HG03139 (cell line): ENCODE results near the gene SLC22A2.
"Not testable (repeated sequence)": the region's sequence is repeated elsewhere in the genome, so short reads cannot be mapped to it uniquely, and the experiment has no call there.

Experiments
- ATAC-seq: cut with Tn5 transposase; IDR thresholded peaks from one replicate; pipeline ENCODE4 v1.9.1; 2021; ENCODE audit not compliant: unreplicated experiment

SLC22A2 gene

DNA sequence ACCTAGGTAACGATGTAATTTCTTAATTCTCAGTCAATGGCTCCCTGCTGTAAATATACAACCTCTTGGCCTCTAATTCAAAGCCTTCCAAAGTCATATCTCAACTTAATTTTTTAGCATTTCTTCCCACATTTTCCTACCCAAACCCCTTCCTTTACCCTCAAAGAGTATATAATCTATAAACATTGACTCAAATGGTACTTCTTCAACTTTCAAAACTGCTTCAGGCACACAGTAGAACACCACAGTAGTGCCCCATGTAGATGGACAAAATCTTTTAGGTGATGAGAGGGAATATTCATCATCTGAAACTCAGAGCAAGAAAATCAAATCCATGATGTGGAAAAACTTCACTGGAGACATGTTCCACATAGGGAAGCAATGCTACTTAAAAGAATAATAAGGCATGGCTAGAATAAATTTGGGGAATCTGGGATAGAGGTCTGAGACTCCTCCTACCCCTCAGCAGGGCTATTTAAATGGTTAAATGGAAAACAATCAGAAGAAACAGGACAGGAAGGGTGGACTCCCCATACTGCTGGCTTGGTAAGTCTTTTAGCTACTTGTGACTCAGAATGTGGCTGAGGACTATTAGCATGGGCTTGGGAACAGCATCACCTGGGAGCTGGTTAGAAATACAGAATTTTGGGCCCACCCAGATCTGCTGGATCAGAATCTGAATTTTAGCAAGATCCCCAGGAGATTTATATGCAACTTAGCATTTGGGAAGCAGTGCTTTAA, 6.4 kb downstream of the SLC22A2 start:
- no peak for ATAC-seq

DNA sequence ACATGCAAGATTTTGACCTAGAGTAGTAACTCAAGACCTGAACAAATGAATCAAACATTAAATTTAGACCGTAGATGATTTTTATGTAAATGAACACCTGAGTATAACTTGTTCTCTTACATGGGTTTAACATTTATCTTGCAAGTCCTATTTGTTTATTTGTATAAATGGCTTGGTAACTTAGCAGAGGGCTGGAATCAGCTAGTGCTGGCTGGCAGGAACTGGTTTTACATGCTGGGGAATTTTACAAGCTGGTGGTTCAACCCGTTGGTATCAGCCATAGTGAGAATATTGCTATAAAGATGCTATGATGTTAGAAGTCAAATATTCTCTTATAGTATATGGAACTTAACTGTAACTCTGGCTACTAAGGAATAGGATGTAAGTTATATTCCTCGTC, 8.9 kb downstream of the SLC22A2 start:
- no peak for ATAC-seq

DNA sequence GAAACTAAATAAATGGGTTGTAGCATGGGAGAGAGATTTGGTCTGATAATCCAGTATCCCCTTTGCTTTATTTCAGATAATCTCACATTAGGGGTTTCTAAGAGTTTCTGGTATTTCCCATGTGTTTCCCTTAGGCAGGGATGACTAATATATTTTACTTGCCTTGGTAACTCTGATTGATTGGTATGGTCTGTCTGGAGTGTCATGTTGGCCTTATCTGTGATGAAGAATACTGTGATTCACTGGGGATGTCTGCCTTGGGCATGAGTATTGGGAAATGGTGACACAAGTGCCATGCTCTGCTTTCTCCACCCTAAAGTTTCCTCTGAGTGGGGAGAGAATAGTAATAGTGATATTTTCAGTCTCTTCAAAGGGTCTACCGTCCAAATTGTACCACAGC, 10.1 kb downstream of the SLC22A2 start:
- ATAC-seq, result no peak

DNA sequence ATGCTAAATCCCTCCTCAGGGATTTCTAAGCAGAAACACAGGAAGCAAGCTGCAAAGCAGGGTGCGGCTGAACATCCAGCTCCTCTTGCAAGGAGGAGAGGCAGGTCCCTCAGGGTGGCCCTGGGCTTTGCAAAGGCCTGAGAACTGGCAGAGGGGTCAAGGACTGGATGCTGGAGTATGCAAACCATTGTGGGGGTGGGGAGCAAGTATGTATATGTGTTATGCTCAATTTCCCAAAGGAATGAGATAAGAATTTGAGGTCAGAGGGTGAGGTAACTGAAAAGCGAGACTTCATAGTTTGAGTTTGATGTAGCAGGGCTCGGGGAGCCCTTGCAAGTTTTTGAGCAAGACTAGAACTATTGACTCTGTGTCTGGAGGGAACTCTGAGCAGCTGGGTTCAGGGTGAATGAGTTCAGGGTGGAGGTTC, 11.2 kb downstream of the SLC22A2 start:
- no peak for ATAC-seq

DNA sequence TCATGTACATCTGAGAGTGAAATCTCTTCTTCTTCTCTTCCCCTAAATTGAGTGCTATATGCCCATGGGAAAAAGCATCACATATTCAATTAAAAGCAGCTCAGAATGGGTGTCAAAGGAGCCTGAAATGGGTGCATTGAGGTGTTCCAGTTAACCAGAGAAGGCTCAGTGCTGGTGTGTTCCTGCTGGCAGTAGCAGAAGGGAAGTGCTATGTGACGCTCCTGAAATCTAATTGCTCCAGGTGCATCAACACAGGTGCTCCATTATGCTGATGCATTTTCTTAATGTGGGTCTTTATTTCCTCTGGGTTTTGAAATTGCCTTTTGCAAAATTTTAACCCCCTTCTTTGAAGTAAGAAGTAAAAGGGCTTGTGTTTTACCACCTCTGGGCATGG, 17.9 kb downstream of the SLC22A2 start:
- ATAC-seq, result no peak

DNA sequence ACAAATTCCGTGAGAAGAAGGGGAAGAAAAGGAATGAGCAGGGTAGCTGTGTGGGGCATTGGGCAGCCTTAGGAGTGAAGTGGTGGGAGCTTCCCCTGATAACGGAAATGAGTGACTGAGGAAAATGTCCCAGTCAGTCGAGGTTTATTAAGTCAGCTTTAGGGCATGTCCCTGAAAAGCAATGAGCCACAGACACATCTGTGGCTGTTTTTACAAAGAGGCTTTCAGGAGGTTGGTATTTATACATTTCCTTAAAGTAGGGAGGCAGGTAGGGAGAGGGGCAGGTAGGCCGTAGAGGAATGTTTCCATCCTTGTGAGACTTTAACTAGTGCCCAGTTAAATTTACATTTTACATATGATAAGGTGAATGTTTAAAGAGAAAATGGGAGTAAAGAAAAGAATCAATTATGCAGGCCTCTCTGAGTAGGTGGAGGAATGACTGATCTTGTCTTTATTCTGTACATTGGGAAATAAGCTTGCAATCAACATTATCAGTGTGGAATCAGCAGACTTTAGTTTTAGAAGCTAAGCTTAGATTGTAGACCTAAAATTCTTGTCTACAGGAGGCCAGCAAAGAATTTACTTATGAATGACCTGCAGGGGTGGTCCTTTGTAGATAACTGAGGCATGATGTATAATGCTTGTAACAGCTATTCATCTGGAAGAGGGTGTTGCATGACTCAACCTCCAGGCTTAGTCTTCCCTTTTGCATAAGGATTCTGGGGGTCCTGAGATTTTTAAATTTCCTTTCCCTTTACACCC, 18.5 kb downstream of the SLC22A2 start:
- no peak for ATAC-seq

DNA sequence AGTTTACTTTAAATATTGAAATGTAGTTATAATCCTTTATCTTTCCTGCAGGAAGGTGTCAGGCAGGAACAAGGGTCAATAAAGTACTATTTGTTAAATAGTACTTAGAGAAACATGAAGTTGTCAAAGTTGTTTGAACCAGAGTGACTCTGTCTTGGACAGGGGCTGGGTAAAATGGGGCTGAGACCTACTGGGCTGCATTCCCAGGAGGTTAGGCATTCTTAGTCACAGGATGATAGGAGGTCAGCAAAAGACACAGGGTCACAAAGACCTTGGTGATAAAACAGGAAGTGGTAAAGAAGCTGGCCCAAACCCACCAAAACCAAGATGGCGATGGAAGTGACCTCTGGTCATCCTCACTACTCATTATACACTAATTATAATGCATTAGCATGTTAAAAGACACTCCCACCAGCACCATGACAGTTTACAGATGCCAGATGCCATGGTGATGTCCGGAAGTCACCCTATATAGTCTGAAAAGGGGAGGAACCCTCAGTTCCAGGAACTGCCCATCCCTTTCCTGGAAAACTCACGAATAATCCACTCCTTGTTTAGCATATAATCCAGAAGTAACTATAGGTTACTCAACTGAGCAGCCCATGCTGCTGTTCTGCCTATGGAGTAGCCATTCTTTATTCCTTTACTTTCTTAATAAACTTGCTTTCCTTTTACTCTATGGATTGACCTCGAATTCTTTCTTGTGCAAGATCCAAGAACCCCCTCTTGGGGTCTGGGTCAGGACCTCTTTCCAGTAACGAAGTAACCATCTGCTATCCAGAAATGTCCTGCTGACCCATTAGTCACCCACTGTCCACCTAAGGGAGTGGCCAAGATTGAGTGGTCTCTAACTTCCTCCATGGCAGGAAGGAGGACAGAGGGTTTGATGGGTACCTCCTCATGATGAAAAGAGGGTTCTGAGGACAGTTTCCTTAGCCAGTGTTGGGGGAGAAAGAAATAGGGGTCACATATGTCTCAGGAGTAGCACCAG, 19.6 kb downstream of the SLC22A2 start:
- ATAC-seq, result no peak

DNA sequence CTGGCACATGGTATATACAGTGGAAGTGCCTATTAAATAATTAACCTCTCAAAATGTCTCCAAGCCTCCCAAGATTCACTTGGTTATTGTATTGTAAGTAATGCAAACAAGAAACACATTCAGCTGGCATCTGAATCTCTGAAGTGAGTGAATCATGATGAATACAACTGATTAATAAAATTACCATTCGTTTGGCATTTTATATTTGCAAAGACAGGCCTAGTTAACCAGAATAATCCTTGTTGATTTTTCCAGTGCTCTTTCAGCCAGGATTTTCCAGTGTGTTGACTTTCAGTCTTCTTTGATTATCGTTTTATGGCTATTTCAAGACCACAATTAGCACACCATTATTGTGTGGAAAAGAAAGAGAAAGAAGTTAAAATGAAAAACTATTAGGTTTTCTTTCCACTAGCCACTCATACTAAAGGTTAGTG, 20.3 kb downstream of the SLC22A2 start:
- no peak for ATAC-seq

DNA sequence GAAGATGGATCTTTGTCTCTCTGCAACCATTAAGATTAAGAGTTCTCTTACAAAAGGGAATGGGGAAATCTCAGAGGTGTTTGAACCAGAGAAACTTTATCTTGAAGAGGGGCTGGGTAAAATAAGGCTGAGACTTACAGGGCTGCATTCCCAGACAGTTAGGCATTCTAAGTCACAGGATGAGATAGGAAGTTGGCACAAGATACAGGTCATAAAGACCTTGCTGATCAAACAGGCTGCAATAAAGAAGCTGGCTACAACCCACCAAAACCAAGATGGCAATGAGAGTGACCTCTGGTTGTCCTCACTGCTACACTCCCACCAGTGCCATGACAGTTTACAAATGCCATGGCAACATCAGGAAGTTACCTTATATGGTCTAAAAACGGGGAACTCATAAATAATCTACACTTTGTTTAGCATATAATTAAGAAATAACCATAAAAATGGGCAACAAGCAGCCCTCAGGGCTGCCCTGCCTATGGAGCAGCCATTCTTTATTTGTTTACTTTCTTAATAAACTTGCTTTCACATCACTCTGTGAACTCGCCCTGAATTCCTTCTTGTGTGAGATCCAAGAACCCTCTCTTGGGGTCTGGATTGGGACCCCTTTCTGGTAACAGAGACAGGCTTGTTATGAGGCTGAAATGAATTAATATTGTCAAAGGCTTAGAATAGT, 20.9 kb downstream of the SLC22A2 start:
- ATAC-seq, result not testable (repeated sequence)

DNA sequence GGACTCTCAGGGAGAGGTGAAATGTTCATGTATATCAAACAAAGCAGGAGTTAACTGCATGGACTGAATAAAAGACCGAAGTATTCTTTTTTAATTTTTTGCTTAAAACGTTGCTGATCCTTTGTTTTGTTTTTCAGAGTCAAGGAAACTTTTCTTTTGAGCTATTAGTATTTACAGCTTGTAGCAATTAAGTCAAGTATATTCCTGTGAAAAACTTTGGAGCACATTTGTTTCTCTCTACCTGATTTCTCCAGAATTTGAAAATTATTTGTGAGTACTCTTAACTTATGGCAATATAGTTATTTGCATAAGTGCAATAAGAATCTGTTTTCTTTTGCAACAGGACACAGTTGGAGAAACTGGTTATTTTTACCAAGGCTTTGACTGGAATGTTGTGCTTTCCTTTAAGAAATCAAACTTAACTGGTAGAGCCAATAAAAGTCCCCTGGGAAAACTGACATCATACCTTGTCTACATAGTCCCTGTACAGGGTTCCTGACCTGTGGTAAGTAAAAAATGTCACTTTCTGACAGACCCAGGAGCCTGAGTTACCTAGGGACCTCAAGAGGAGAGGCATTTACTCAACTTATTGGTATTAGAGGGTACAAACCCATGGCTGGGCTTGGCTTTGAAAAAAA, 22.3 kb downstream of the SLC22A2 start:
- not testable (repeated sequence) for ATAC-seq

DNA sequence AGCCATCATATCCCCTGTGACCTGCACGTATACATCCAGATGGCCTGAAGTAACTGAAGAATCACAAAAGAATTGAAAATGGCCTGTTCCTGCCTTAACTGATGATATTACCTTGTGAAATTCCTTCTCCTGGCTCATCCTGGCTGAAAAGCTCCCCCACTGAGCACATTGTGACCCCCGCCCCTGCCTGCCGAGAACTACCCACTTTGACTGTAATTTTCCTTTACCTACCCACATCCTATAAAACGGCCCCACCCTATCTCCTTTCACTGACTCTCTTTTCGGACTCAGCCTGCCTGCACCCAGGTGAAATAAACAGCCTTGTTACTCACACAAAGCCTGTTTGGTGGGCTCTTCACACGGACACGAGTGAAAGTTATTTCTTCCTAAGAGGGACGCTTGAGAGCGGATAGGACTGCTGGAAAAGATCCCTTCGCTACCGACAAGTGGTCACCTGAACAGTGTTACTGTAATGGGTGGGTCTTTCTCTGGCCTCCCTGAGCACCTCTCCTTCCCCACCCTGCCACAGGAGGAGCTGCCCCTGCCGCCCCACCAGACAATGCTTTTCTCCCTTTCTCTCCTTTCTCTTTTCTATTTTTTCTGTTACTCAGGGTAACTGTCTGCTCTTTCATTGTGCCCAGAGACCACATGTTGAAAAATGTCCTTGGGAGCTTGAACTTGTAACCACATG, 24.5 kb downstream of the SLC22A2 start:
- ATAC-seq, result not testable (repeated sequence)

DNA sequence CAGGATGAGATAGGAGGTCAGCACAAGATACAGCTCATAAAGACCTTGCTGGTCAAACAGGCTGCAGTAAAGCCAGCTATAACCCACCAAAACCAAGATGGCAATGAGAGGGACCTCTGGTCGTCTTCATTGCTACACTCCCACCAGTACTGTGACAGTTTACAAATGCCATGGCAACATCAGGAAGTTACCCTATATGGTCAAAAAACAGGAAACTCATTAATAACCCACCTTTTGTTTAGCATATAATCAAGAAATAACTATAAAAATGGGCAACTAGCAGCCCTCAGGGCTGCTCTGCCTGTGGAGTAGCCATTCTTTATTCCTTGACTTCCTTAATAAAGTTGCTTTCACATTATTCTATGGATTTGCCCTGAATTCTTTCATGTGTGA, 30.9 kb downstream of the SLC22A2 start:
- no peak for ATAC-seq

DNA sequence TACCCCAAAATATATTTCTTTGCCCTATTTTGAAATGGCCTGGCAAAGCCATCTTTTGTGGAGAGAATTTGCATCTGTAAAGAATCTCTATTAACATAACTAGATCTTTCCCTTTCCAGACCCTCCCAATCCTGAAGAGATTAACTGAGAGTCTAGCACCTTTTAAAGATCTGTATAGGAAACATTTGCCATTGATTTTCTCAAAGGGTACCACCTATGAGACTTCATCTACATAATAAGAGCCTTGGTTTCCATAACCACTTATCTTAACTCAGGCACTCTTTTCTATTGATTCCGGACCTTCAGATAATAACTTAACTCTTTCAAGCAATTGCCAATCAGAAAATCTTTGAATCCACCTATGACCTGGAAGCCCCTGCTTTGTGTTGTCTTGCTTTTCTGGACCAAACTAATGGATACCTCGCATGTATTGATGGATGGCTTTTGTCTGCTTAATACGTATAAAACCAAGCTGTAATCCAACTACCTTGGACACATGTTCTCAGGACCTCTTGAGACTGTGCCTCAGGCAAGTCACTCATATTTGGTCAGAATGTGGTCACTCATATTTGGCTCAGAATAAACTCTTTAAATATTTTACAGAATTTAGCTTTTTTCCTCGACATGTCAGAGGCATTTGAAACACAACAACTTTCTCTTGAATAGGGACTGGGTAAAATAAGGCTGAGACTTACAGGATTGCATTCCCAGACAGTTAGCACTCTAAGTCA, 31.4 kb downstream of the SLC22A2 start:
- no peak for ATAC-seq

DNA sequence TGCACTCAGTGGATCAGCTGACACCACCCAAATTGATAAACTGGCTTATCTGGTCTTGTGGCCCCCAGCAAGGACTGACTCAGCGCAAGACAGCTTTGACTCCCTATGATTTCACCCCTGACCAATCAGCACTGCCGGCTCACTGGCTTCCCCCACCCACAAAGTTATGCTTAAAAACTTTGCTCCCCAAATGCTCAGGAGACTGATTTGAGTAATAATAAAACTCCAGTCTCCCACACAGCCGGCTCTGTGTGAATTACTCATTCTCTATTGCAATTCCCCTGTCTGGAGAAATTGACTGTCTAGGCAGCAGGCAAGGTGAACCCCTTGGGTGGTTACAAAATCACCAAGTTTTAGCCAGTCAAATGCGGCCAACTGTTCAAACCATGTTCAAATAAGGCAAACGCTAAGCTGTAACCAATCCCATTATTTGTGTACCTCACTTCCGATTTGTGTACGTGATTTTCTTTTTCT, 32.5 kb downstream of the SLC22A2 start:
- no peak for ATAC-seq

DNA sequence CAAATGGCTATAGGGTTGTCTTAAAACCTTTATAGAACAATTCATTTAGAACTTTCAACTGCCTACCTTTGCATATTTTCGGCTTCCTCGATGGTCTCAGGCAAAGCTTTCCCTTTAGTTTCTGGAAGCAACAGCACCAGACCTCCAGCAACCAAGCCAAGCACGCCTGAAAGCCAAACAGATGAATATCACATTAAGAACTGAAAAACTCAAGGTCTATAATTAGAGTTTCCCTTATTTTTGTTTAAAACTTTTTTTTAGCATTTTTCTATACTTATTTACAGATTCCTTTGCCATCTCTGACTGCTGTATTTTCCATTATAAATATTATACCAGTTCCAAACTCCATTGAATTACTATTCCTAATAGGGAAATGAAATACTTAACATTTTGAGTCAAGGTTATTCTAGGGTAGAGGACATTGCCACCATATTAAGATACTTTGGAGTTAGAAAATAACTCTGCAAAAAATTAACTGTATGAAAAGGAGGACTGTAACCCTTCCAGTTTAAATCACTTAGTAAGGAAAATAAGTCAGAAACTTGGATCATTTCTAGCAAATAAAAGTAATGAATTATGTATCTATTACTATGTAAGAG, 33.9 kb downstream of the SLC22A2 start:
- ATAC-seq, result no peak

DNA sequence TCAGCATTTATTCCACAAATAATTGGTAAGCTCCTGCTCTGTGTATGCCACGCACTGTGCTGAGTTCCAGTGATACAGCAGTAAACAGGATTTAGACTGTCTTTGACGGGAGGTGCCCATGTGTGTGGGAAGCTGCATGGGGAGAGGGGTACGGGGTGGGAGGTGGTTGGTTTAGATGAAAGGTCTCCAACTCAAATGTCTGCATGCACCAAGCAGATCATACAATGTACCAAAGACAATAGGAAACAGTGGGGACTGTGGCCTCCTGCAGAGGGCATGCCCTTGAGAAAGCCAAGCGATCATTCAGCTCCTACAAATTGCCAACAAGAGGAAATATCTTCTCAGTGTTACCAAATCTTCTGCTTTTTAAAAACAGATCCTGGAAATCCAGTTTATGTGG, 36.1 kb downstream of the SLC22A2 start:
- no peak for ATAC-seq

DNA sequence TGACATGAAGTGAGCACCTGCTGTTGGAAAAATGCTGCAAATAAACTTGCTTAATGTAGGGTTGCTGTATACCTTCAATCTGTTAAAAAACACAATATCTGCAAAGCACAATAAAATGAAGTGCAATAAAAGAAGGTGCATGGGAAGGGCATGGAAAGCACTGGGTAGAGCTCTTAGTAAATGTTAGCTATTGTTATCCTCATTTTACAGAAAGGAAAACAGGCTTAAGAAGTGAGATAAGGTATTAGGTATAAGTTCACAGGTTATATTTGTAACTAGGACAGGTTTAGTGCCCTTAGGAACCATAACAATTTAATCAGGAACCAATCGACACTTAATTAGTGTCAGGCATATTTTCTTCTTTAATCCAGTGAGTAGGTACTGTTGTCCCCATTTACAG, 36.7 kb downstream of the SLC22A2 start:
- no peak for ATAC-seq

DNA sequence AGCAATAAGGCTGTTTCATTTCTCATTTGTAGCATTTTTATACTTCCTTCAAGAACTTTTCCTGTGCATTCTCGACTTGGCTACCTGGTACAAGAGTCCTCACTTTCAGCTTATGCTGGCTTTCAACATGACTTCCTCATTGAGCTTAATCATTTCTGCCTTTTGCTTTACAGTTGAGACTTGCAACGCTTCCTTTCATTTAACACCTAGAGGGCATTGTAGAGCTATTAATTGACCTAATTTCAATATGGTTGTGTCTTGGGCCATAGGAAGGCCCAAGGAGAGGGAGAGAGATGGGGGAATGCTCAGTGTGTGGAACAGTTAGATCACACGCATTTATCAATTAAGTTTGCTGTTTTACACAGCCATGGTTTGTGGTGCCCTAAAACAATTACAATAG, 37.2 kb downstream of the SLC22A2 start:
- no peak for ATAC-seq
